Duodenal mucosa (tissue), 2 donors: ENCODE results near the gene SAP25.
"Not testable (repeated sequence)": the region's sequence is repeated elsewhere in the genome, so short reads cannot be mapped to it uniquely, and the experiment has no call there.

ENCODE experiments used
- H3K27ac ChIP-seq: one replicate; pipeline ENCODE4 v1.7.0; 2013; ENCODE audit warnings: low read depth, low read length
- H3K27me3 ChIP-seq, 2 donors: one replicate each; pipeline ENCODE4 v1.7.0; 2013; ENCODE audit warnings: low read length in 2 of 2, control low read depth in 1 of 2; ENCODE audit not compliant: insufficient read depth in 2 of 2, control insufficient read depth in 1 of 2
- H3K36me3 ChIP-seq, 2 donors: one replicate each; pipeline ENCODE4 v1.7.0; 2013; ENCODE audit warnings: low read length in 2 of 2, control low read depth in 1 of 2; ENCODE audit not compliant: insufficient read depth in 2 of 2, control insufficient read depth in 1 of 2
- H3K4me1 ChIP-seq, 2 donors: one replicate each; pipeline ENCODE4 v1.7.0; 2013; ENCODE audit warnings: low read length in 2 of 2, control low read depth in 1 of 2; ENCODE audit not compliant: insufficient read depth in 2 of 2, control insufficient read depth in 1 of 2
- H3K4me3 ChIP-seq, 2 donors: one replicate each; pipeline ENCODE4 v1.7.0; 2013; ENCODE audit warnings: low read length in 2 of 2, low read depth in 1 of 2
- H3K9ac ChIP-seq, 2 donors: one replicate each; pipeline ENCODE4 v1.7.0; 2013; ENCODE audit warnings: low read length in 2 of 2, low read depth in 1 of 2
- H3K9me3 ChIP-seq, 2 donors: one replicate each; pipeline ENCODE4 v1.7.0; 2013; ENCODE audit warnings: low read length in 2 of 2, control low read depth in 1 of 2; ENCODE audit not compliant: control insufficient read depth in 1 of 2

Gene SAP25

GRCh38 chr7:100568176-100568895 lies 5.4 kb downstream of the SAP25 start:
- Histone ChIP-seq H3K27ac (no peak overlapping the region), H3K9me3 (no peaks in the 10 kb centered on the region), H3K4me1 (peaks cover 33 to 37% of the 10 kb centered on the region in 2 donors), H3K9ac (no peak overlapping the region), H3K36me3 (peaks cover 7 to 20% of the 10 kb centered on the region in 2 donors), H3K4me3 (no peak overlapping the region), H3K27me3 (no peaks in the 10 kb centered on the region)

GRCh38 chr7:100567751-100568175 lies 5.9 kb downstream of the SAP25 start:
- Histone ChIP-seq H3K9me3 (no peaks in the 10 kb centered on the region), H3K27ac (no peak overlapping the region), H3K4me1 (peaks cover 33 to 37% of the 10 kb centered on the region in 2 donors), H3K36me3 (peaks cover 12 to 26% of the 10 kb centered on the region in 2 donors), H3K4me3 (no peak overlapping the region), H3K27me3 (no peaks in the 10 kb centered on the region), H3K9ac (no peak overlapping the region)

GRCh38 chr7:100567031-100567730 lies 6.5 kb downstream of the SAP25 start:
- H3K36me3 ChIP-seq, result peaks cover 13 to 31% of the 10 kb centered on the region in 2 donors
- H3K4me3 ChIP-seq, result no peak overlapping the region
- H3K27me3 ChIP-seq, result no peaks in the 10 kb centered on the region
- H3K9me3 ChIP-seq, result no peaks in the 10 kb centered on the region
- no peak overlapping the region for H3K27ac ChIP-seq
- no peak overlapping the region for H3K9ac ChIP-seq
- H3K4me1 ChIP-seq, result peaks cover 33 to 37% of the 10 kb centered on the region in 2 donors

- no peak overlapping the region for H3K9ac ChIP-seq
- no peak overlapping the region for H3K27ac ChIP-seq
- peaks cover 29 to 33% of the 10 kb centered on the region in 2 donors for H3K4me1 ChIP-seq
- no peak overlapping the region for H3K4me3 ChIP-seq
- peaks cover 13 to 42% of the 10 kb centered on the region in 2 donors for H3K36me3 ChIP-seq
- H3K27me3 ChIP-seq, result no peaks in the 10 kb centered on the region
- no peaks in the 10 kb centered on the region for H3K9me3 ChIP-seq
These were observed 7.6 kb downstream of the SAP25 start for GRCh38 chr7:100566018-100566531.

GRCh38 chr7:100565133-100565571 lies 8.5 kb downstream of the SAP25 start:
- Histone ChIP-seq H3K9ac (no peak overlapping the region), H3K27me3 (no peaks in the 10 kb centered on the region), H3K9me3 (no peaks in the 10 kb centered on the region), H3K4me3 (no peak overlapping the region), H3K4me1 (peaks cover 24% of the 10 kb centered on the region in 2 donors), H3K36me3 (peaks cover 13 to 46% of the 10 kb centered on the region in 2 donors), H3K27ac (no peak overlapping the region)

- not testable (repeated sequence) for H3K9me3 ChIP-seq, H3K4me3 ChIP-seq, H3K9ac ChIP-seq, H3K27ac ChIP-seq, H3K27me3 ChIP-seq
- peaks cover 19 to 21% of the 10 kb centered on the region in 2 donors for H3K4me1 ChIP-seq
- H3K36me3 ChIP-seq, result peaks cover 13 to 49% of the 10 kb centered on the region in 2 donors
These were observed 9.3 kb downstream of the SAP25 start for GRCh38 chr7:100564405-100564804.

- Histone ChIP-seq H3K9ac (peak overlapping the region in 1 of 2 donors; percentile 43), H3K27ac (no peak overlapping the region), H3K27me3 (no peaks in the 10 kb centered on the region), H3K4me3 (no peak overlapping the region), H3K9me3 (no peaks in the 10 kb centered on the region), H3K4me1 (peaks cover 14 to 16% of the 10 kb centered on the region in 2 donors), H3K36me3 (peaks cover 13 to 54% of the 10 kb centered on the region in 2 donors)
These were observed 9.8 kb downstream of the SAP25 start for GRCh38 chr7:100563809-100564400.

- Histone ChIP-seq H3K27me3 (no peaks in the 10 kb centered on the region), H3K9me3 (no peaks in the 10 kb centered on the region), H3K4me3 (no peak overlapping the region), H3K27ac (no peak overlapping the region), H3K4me1 (peaks cover 7 to 10% of the 10 kb centered on the region in 2 donors), H3K9ac (no peak overlapping the region), H3K36me3 (peaks cover 13 to 55% of the 10 kb centered on the region in 2 donors)
These were observed 10.6 kb downstream of the SAP25 start for GRCh38 chr7:100563100-100563564.

GRCh38 chr7:100562195-100563099 lies 11.3 kb downstream of the SAP25 start:
- Histone ChIP-seq H3K36me3 (peaks cover 13 to 55% of the 10 kb centered on the region in 2 donors), H3K9ac (no peak overlapping the region), H3K9me3 (no peaks in the 10 kb centered on the region), H3K27me3 (no peaks in the 10 kb centered on the region), H3K4me3 (no peak overlapping the region), H3K4me1 (peaks cover under 1 to 7% of the 10 kb centered on the region in 2 donors), H3K27ac (no peak overlapping the region)
